ENCODE measurements around the gene MPHOSPH9. TPM values are rescaled to one million over a fixed set of nuclear protein-coding genes. Genes with fewer than 3 reads are reported as not detected.

The MPHOSPH9 gene
- total and polyA plus RNA-seq, 2 of the 13 experiments (the other 11 are each of a cell fraction or from before 2014, with no cell fraction given) = 20.3 to 63.4 TPM

GRCh38 chr12:123267335-123267920, 34.5 kb upstream of the MPHOSPH9 start:
- H3K79me2 ChIP-seq (ENCODE audit: insufficient read depth, low read length) = peaks cover 46% of the 10 kb centered on the region
- H3K4me3 ChIP-seq (replicated peaks in 1 of 3; ENCODE audit: insufficient read depth in 1 of 3, low read depth in 2 of 3, low read length in 3 of 3) = no peak overlapping the region
- no peak overlapping the region for H3K27ac ChIP-seq (ENCODE audit: extremely low read length, insufficient read depth, low read length)
- no peak for FAIRE-seq
- ChIA-PET POLR2A (interaction anchor here (2.0 to 4.6 kb wide), 2 partner anchors 35 to 98 kb away, joined by 8 to 18 read pairs; partner anchors contain the start of genes MPHOSPH9 and MTRFR), CTCF (ENCODE audit: low intra/inter-chr PET ratio, low total read pairs) (no interaction called here)
- H4K20me1 ChIP-seq (ENCODE audit: insufficient read depth, low read length) = no peaks in the 10 kb centered on the region
- no peaks in the 10 kb centered on the region for H3K9me3 ChIP-seq (ENCODE audit: low read length)
- no peak overlapping the region for H3K9ac ChIP-seq (ENCODE audit: insufficient read depth, low read depth, low read length)
- no peak overlapping the region for H3K4me2 ChIP-seq (ENCODE audit: low read depth, low read length)
- TF ChIP-seq ZNF747 (CRISPR knock-in tag; IDR thresholded peaks at IDR 0.05; ENCODE audit: borderline replicate concordance) (no peak), ZNF256 (CRISPR knock-in tag; conservative IDR thresholded peaks at IDR 0.05) (no peak), ZFP36L2 (CRISPR knock-in tag; IDR thresholded peaks at IDR 0.05) (no peak), ZNF557 (CRISPR knock-in tag; IDR thresholded peaks at IDR 0.05) (no peak), AFF4 (CRISPR knock-in tag; IDR thresholded peaks at IDR 0.05) (no peak), ASH2L (IDR thresholded peaks at IDR 0.05; ENCODE audit: insufficient read length, low read depth, low read length) (no peak), JDP2 (CRISPR knock-in tag; IDR thresholded peaks at IDR 0.05; ENCODE audit: borderline replicate concordance) (no peak), KDM3A (CRISPR knock-in tag; IDR thresholded peaks at IDR 0.05; ENCODE audit: low read depth) (no peak), NFE2L2 (IDR thresholded peaks at IDR 0.05; ENCODE audit: low read length) (no peak)
- TF ChIP-seq, protein P1, sequence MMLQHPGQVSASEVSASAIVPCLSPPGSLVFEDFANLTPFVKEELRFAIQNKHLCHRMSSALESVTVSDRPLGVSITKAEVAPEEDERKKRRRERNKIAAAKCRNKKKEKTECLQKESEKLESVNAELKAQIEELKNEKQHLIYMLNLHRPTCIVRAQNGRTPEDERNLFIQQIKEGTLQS (CRISPR knock-in tag; IDR thresholded peaks at IDR 0.05) = no peak
- TF ChIP-seq, protein P2, sequence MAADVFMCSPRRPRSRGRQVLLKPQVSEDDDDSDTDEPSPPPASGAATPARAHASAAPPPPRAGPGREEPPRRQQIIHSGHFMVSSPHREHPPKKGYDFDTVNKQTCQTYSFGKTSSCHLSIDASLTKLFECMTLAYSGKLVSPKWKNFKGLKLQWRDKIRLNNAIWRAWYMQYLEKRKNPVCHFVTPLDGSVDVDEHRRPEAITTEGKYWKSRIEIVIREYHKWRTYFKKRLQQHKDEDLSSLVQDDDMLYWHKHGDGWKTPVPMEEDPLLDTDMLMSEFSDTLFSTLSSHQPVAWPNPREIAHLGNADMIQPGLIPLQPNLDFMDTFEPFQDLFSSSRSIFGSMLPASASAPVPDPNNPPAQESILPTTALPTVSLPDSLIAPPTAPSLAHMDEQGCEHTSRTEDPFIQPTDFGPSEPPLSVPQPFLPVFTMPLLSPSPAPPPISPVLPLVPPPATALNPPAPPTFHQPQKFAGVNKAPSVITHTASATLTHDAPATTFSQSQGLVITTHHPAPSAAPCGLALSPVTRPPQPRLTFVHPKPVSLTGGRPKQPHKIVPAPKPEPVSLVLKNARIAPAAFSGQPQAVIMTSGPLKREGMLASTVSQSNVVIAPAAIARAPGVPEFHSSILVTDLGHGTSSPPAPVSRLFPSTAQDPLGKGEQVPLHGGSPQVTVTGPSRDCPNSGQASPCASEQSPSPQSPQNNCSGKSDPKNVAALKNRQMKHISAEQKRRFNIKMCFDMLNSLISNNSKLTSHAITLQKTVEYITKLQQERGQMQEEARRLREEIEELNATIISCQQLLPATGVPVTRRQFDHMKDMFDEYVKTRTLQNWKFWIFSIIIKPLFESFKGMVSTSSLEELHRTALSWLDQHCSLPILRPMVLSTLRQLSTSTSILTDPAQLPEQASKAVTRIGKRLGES (CRISPR knock-in tag; IDR thresholded peaks at IDR 0.05; ENCODE audit: borderline replicate concordance) = no peak
- TF ChIP-seq, protein P3, sequence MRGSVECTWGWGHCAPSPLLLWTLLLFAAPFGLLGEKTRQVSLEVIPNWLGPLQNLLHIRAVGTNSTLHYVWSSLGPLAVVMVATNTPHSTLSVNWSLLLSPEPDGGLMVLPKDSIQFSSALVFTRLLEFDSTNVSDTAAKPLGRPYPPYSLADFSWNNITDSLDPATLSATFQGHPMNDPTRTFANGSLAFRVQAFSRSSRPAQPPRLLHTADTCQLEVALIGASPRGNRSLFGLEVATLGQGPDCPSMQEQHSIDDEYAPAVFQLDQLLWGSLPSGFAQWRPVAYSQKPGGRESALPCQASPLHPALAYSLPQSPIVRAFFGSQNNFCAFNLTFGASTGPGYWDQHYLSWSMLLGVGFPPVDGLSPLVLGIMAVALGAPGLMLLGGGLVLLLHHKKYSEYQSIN (CRISPR knock-in tag; IDR thresholded peaks at IDR 0.05; ENCODE audit: borderline replicate concordance) = no peak
- no peaks in the 10 kb centered on the region; a peak in 1 of 5 replicates for H3K27me3 ChIP-seq (ENCODE audit: control insufficient read depth in 1 of 2, insufficient read depth in 2 of 2, low read length in 2 of 2)
- intact Hi-C loops (cut with micrococcal nuclease; ENCODE audit: unreplicated experiment) = no loop called here
- no TSS peak for BruUV-seq (replicated peaks)
- no peak for ATAC-seq
- in situ Hi-C loops (cut with HindIII; ENCODE audit: extremely low pct_ligation_motif_present, low pct_unique_long_range_greater_than_20kb) = no loop called here
- no peak for DNase-seq (ENCODE audit: low spot score)
- H3K4me1 ChIP-seq (ENCODE audit: insufficient read depth, low read length) = peaks cover 19% of the 10 kb centered on the region
- H3K36me3 ChIP-seq (replicated peaks in 1 of 2; ENCODE audit: control insufficient read depth in 1 of 2, insufficient read depth in 2 of 2, low read length in 2 of 2) = peaks cover 23 to 38% of the 10 kb centered on the region in 2 experiments
- no peak overlapping the region for H2AFZ ChIP-seq (ENCODE audit: low read length)
- WGBS (ENCODE audit: low lambda C conversion rate) = 96% methylated on average over 4 of the region's 7 CpGs
